H54 (cell line): ENCODE measurements around the gene CDK11B.

ENCODE experiments used
- DNase-seq: peaks from one replicate; pipeline ENCODE4 v3.0.0; 2011; ENCODE audit warnings: low spot score, mixed read lengths; ENCODE audit not compliant: insufficient read length
- FAIRE-seq: peaks from 3 replicates; lab custom pipeline; 2011; peaks lifted over from hg19 to GRCh38; lab: Jason Lieb, UNC
- POLR2A ChIP-seq: IDR thresholded peaks from 2 replicates; pipeline ENCODE4 v1.6.1; 2011; ENCODE audit warnings: low read depth, mild to moderate bottlenecking, low read length

The CDK11B gene

DNA sequence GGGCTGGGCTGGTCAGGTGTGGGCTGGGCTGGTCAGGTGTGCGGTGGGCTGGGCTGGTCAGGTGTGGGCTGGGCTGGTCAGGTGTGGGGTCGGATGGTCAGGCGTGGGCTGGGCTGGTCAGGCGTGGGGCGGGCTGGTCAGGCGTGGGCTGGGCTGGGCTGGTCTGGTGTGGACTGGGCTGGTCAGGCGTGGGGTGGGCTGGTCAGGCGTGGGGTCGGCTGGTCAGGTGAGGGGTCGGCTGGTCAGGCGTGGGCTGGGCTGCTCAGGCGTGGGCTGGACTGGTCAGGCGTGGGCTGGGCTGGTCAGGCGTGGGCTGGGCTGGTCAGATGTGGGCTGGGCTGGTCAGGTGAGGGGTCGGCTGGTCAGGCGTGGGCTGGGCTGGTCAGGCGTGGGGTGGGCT is 53.1 kb downstream of the CDK11B start:
- FAIRE-seq (no peak), DNase-seq (no peak)
- TF ChIP-seq POLR2A, result no peak

GRCh38 chr1:1605034-1605591 is 53.7 kb downstream of the CDK11B start:
- TF ChIP-seq POLR2A, result no peak
- FAIRE-seq (no peak), DNase-seq (no peak)

DNA sequence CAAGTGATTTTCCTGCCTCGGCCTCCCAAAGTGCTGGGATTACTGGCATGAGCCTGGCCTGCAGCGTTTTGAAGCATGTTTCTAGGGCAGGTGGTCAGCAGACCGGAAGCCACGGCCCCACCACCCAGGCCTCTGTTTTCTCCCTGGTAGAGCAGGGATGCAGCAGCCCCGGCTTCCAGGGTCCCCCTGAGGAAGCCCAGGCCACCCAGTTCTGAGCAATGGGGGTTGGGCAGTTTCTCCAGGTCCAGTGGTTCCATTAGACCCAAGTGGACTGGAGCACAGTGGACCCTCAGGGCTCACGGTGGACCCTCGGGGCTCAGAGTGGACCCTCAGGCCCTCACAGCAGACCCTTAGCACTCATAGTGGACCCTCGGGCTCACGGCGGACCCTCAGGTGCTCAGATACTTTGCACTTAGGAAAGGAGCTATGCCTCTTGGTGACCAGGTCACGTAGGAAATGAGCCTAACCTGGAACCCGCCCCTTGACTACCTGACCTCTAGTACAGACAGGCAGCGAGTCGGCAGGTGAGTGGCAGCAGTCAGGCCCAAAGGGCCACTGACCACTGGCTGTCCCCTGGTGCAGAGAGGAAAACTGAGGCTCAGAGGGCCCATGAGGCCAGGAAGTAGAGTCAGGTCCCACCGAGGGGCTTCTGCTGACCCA is 54.3 kb downstream of the CDK11B start:
- no peak for DNase-seq
- TF ChIP-seq POLR2A, result no peak
- no peak for FAIRE-seq

DNA sequence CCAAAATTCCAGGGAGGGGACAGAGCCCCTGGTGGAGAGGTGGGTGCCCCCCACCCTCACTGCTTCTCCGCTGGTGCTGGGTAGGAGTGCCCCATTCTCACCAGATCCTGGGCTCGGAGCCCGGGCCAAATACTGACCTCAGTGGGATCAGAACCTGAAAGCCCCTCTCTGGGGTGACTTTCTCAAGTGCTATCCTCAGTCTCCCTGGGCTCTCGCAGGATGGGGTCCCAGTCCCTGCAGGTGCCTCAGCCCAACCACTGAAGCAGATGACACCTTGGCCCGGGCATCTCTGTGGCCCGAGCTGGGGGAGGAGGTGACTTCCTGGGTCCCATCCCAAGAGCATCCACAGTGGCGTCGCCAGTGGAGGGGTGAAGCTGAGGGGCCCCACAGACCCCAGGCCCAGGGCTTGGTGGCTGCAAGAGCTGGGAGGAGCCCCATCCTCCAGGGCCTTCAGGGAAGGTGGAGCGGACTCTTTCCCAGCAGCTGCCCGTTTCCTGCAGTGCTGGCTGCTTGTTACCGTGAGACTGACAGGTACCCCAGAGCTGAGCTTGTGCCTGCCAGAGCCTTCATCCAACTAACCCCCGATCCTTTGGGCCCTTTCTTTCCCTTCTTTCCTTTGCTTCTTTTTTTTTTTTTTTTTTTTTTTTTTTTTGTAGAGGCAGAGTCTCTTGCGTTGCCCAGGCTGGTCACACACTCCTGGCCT is 55.0 kb downstream of the CDK11B start:
- DNase-seq (no peak), FAIRE-seq (no peak)
- no peak for TF ChIP-seq POLR2A

DNA sequence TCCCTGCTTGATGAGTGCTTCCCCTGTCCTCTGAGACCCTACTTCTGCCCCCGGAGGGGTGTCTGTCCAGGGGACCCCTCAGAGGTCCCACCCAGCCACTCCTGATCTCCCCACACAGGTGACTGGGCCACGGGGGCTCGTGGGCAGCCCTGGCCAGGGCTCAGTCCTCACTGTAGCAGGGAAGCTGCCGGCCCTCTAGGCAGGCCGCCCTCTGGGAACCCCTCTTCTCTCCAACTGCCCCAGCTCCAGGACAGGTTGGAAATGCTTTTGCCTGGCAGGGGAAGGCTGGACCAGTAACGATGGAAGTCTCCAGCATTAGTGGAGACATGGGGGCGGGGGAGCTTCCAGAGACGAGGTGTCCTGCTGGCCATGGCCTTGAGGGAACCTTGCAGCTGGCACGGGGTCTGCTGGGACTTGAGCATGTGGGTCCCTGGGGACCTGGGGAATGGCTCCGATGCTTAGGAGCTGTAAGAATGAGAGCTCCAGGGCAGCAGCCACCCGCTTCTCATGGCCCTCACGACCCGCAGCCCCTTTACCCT is 55.8 kb downstream of the CDK11B start:
- TF ChIP-seq POLR2A, result no peak
- FAIRE-seq (no peak), DNase-seq (no peak)

GRCh38 chr1:1602304-1602967 is 56.4 kb downstream of the CDK11B start:
- DNase-seq (no peak), FAIRE-seq (no peak)
- TF ChIP-seq POLR2A, result no peak

DNA sequence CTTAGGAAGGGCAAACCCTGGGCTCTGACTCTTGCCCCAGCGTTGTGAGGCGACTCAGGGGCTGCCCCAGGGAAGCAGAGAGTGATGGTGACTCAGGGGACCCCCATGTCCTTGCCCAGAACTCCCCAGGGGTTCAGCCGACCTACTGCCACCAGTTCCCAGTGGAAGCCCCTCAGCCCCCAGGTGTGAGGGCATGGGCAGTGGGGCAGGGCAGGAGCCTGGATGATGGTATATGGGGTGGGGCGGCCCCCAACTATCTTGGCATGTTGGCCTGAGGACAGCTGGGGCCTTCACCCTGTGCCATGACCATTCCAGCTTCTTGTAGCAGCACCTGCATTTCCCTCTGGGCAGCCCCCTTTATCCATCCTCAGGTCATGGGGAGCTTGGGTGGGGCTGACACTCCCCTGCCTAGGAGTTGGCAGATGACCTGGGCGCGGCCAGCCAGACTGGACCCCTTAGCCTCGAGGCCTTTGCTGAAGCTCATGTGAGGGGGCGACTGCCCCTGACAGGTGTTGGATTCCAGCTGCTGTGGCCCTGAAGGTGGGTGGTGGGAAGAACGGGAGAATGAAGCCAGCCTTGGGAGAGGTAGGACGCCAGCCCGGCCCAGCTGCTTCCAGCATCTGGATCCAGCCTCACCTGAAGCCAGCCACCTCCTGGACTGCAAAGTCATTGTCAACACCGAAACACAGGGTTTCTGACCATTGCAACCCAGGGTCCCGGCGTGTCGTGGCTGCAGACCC is 57.1 kb downstream of the CDK11B start:
- TF ChIP-seq POLR2A, result no peak
- DNase-seq (no peak), FAIRE-seq (no peak)

DNA sequence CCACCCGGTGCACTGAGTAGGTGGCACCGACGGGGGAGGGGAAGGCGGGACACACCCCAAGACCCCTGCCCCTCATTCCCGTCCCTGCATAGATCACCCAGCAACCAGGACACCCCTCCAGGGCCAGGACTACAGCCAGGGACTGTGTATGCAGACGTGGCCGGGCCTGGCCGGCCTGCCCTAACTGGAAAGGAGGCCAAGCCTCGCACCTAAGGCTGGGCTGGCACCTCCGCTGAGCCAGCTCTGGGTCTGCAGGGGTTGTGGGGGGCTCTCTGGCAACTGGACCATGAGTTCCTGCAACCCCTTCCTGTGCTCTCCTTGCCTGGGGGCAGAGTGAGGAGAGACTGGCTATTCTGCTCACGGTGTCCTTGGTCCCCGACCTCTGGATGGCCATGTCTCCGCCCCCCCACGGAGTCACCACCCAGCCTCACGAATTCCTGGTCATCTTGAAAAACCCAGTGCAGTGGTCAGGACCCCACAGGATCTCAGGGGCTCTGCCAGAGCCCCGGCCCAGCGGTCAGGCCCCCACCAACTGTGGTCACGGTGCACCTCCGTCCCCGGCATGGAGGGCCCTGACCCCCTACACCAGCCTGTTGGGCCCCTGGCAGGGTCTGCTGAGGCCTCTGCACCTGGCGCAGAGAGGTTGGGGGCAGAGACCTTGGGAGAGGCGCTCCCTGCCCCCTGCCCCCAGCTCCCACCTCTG is 57.8 kb downstream of the CDK11B start:
- no peak for TF ChIP-seq POLR2A
- DNase-seq (no peak), FAIRE-seq (no peak)

DNA sequence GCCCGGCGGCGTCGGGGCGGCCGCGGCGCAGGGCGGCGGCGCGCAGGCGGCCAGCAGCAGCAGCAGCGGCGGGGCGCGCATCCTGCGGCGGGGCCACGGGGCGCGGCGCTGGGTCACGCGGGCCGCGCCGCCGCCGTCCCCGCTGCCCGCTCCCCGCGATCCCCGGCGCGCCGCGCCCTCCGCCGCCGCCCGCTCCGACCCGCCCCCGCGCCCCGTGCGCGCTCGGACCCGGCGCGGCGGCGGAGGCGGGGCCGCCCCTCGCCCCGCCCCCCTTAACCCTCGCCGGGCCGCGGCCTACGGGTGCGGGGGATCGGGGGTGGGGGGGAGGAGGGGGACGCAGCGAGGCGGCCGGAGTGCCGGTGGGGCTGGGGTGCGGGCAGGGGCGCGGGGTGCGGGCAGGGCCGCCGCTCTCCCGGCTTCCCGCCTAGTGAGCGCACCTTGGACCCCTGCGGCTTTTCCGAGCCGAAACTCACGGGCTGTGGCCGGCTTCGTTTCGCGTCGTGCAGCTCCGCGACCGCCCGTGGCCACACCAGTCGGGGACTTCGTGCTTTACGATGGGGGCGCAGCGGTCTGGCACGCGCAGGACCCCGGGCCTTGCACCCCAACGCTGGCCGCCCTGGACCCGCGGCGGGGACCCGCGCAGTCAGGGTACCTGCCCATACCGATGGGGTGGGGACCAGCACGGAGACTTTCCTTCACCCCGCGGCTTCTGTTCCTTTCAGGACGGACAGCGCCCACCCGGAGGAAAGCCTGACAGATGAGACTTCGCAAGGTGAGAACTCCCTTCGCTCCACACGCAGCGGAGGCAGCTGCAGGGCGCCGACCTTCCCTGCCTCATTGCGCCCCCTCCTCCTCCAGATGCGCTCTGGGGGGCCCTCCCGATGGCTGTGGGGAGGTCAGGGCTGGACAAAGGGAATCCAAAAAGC is 58.6 kb downstream of the CDK11B start, which contains the start of gene FNDC10:
FNDC10 (minus strand) TSS at position 201 of the 926 bp plus-strand sequence; CDS start at position 81, 120 bp downstream.
- DNase-seq (no peak), FAIRE-seq (no peak)
- no peak for TF ChIP-seq POLR2A

DNA sequence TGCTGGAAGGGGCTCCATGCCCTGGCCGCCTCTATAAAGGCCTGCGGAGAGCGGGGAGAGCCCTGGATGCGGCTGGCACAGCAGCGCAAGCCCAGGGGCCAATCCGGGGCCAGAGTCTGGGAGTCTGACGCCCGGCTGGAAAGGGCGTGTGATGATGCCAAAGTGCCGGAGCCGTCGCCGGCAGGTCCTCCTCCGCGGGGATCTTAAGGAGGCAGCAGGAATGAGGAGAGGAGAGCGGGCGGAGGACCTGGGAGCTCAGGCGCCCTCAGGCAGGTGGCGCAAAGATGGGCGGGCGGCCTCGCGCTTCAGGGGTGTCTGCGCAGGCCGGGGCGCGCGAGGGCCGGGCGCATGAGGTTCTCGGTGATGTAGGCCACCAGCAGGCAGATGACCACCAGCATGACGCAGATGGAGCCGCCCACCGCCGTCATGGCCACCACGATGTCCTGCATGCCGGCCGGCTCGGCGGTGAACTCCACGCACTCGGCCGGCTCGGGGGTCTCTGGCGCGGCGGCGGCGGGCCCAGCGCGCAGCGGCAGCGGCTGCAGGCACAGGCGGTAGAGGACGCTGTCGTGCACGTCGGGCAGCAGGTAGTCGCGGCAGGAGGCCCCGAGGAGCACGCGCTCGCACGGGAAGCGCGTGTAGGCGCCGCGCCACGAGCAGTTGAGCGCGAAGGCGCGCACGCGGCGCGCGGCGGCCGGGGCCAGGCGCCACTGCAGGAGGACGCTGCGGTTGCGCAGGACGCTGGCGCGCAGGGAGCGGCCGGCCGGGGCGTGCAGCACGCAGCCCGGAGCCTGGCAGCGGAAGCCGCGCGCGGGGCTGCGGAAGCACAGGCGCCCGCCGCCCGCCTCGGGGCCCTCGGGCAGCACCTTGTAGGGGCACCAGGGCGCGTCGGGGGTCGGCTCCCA is 59.5 kb downstream of the CDK11B start:
- DNase-seq, result no peak

GRCh38 chr1:1598720-1599029 is 60.1 kb downstream of the CDK11B start:
- DNase-seq (no peak), FAIRE-seq (no peak)
- no peak for TF ChIP-seq POLR2A

More for the DNA sequence above, 59.5 kb downstream of the CDK11B start:
- no peak for TF ChIP-seq POLR2A
- no peak for FAIRE-seq
